ENCODE data around the gene RUSC1. TPM values are rescaled to one million over a fixed set of nuclear protein-coding genes. Genes with fewer than 3 reads are reported as not detected.

The RUSC1 gene
- total and polyA plus RNA-seq, 2 donors (not counting 3 experiments of a cell fraction or from before 2014, with no cell fraction given): 42.4 to 46.6 TPM

- H3K36me3 ChIP-seq (ENCODE audit: control insufficient read depth in 2 of 2, extremely low read depth in 1 of 2, insufficient read depth in 2 of 2, low read length in 2 of 2): peaks cover 15 to 24% of the 10 kb centered on the region in 2 experiments
- H2AFZ ChIP-seq (ENCODE audit: low read depth, low read length): no peak overlapping the region
- ChIA-PET POLR2A (interaction anchor here (0.9 to 2.6 kb wide), 4 partner anchors 14 to 71 kb away, joined by 3 to 12 read pairs (median 6); partner anchors contain the start of genes CLK2 and FDPS), CTCF (interaction anchor here (0.8 to 7.2 kb wide), 11 partner anchors 14 to 275 kb away, joined by 3 to 115 read pairs (median 3); partner anchors contain the start of genes CLK2 and FDPS)
- H3K27ac ChIP-seq (ENCODE audit: insufficient read depth, low read depth, low read length): no peak overlapping the region
- peak; percentile 11 for DNase-seq (ENCODE audit: low read depth, low spot score)
- BruUV-seq (replicated peaks): TSS peak; percentile 24
- intact Hi-C loops (cut with micrococcal nuclease) (loop anchor here (5.0 kb wide), 1 partner anchor 325 kb away; no protein-coding TSS in a partner anchor), dilution Hi-C loops (cut with MboI; ENCODE audit: extremely low pct_ligation_motif_present, low sequenced_read_pairs) (no loop called here)
- H3K4me1 ChIP-seq (ENCODE audit: control insufficient read depth, extremely low read depth, insufficient read depth, low read length): peaks cover 41% of the 10 kb centered on the region
- no peaks in the 10 kb centered on the region for H3K9me1 ChIP-seq (replicated peaks; ENCODE audit: control insufficient read depth, extremely low read depth, insufficient read depth, low read length)
- H3K27me3 ChIP-seq (ENCODE audit: control insufficient read depth in 2 of 2, insufficient read depth in 2 of 2, low read length in 2 of 2): no peaks in the 10 kb centered on the region
- H3K9me3 ChIP-seq (replicated peaks; ENCODE audit: control insufficient read depth, insufficient read depth, low read length): no peaks in the 10 kb centered on the region
- peak overlapping the region; percentile 48 for H3K4me2 ChIP-seq (ENCODE audit: insufficient read depth, low read length)
- no peaks in the 10 kb centered on the region for H3K79me2 ChIP-seq (ENCODE audit: control insufficient read depth, insufficient read depth, low read length)
- no peaks in the 10 kb centered on the region for H4K20me1 ChIP-seq (replicated peaks; ENCODE audit: control insufficient read depth, extremely low read depth, insufficient read depth, low read length)
- H3K9ac ChIP-seq (replicated peaks; ENCODE audit: extremely low read depth, insufficient read depth, low read length): no peak overlapping the region
- no peak for FAIRE-seq
- TF ChIP-seq POLR2A (IDR thresholded peaks at IDR 0.05; ENCODE audit: low read depth, low read length): no peak
- TF ChIP-seq MYC (IDR thresholded peaks at IDR 0.05; ENCODE audit: low read depth, low read length): no peak
- no peak for TF ChIP-seq GATA2 (IDR thresholded peaks at IDR 0.05; ENCODE audit: insufficient read depth, insufficient read length, low read depth, low read length)
- TF ChIP-seq JUN (IDR thresholded peaks at IDR 0.05; ENCODE audit: borderline replicate concordance, insufficient read depth, insufficient read length, low read depth): no peak
- no peak for TF ChIP-seq FOS (IDR thresholded peaks at IDR 0.05; ENCODE audit: borderline replicate concordance, insufficient read depth, low read length)
- TF ChIP-seq CTCF (IDR thresholded peaks at IDR 0.05; ENCODE audit: extremely low read depth in 1 of 2, insufficient read depth in 1 of 2, low read depth in 1 of 2, low read length in 2 of 2): no peak
- TF ChIP-seq MAX (IDR thresholded peaks at IDR 0.05; ENCODE audit: insufficient read depth, insufficient read length): no peak
- TF ChIP-seq POLR2AphosphoS5 (IDR thresholded peaks at IDR 0.05; ENCODE audit: insufficient read depth, low read depth, low read length): no peak
- TF ChIP-seq EZH2 (IDR thresholded peaks at IDR 0.05; ENCODE audit: borderline replicate concordance, low read depth, low read length, severe bottlenecking): no peak
- peak overlapping the region in 2 of 3 experiments; percentile 18 to 76 for H3K4me3 ChIP-seq (replicated peaks in 1 of 3; ENCODE audit: insufficient read depth in 1 of 3, low read depth in 1 of 3, low read length in 3 of 3)
These were observed 1.2 kb downstream of the RUSC1 start for GRCh38 chr1:155321639-155322503.

Data from endothelial cell of umbilical vein (primary cell).